Ishikawa (cell line): Measurements from ENCODE around the gene CHD5.

Source experiments
- CEBPB ChIP-seq: IDR thresholded peaks from 2 replicates; pipeline ENCODE4 v1.6.1; 2012
- CREB1 ChIP-seq: IDR thresholded peaks from 2 replicates; pipeline ENCODE4 v1.6.1; 2012; ENCODE audit warnings: low read depth
- EGR1 ChIP-seq: IDR thresholded peaks from 2 replicates; pipeline ENCODE4 v1.6.1; 2012
- EP300 ChIP-seq: IDR thresholded peaks from 2 replicates; pipeline ENCODE4 v1.6.1; 2012; ENCODE audit warnings: borderline replicate concordance
- FOXM1 ChIP-seq: IDR thresholded peaks from 2 replicates; pipeline ENCODE4 v1.6.1; 2012; ENCODE audit warnings: low read depth, borderline replicate concordance
- NFIC ChIP-seq: IDR thresholded peaks from 2 replicates; pipeline ENCODE4 v1.6.1; 2012
- RAD21 ChIP-seq: IDR thresholded peaks from 2 replicates; pipeline ENCODE4 v1.6.1; 2012; ENCODE audit warnings: low read depth
- TAF1 ChIP-seq: IDR thresholded peaks from 2 replicates; pipeline ENCODE4 v1.6.1; 2012; ENCODE audit warnings: low read depth, mild to moderate bottlenecking
- TEAD4 ChIP-seq: IDR thresholded peaks from 2 replicates; pipeline ENCODE4 v1.6.1; 2012
- YY1 ChIP-seq: IDR thresholded peaks from 2 replicates; pipeline ENCODE4 v1.6.1; 2012; ENCODE audit warnings: low read depth
- TF ChIP-seq, protein P1 (sequence below): IDR thresholded peaks from 2 replicates; pipeline ENCODE4 v1.6.1; 2012
- TF ChIP-seq, protein P2 (sequence below): IDR thresholded peaks from 2 replicates; pipeline ENCODE4 v1.6.1; 2012

GRCh38 chr1:6174621-6175410 lies 5.3 kb downstream of the CHD5 start:
- TF ChIP-seq TAF1 (no peak), FOXM1 (no peak), NFIC (no peak), EP300 (no peak), RAD21 (no peak), EGR1 (no peak), CEBPB (no peak), TEAD4 (no peak), YY1 (no peak), CREB1 (no peak)
- TF ChIP-seq, protein P1, sequence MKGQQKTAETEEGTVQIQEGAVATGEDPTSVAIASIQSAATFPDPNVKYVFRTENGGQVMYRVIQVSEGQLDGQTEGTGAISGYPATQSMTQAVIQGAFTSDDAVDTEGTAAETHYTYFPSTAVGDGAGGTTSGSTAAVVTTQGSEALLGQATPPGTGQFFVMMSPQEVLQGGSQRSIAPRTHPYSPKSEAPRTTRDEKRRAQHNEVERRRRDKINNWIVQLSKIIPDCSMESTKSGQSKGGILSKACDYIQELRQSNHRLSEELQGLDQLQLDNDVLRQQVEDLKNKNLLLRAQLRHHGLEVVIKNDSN = no peak
- TF ChIP-seq, protein P2, sequence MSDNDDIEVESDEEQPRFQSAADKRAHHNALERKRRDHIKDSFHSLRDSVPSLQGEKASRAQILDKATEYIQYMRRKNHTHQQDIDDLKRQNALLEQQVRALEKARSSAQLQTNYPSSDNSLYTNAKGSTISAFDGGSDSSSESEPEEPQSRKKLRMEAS = no peak
